ENCODE measurements around the gene UNK. TPM values are rescaled to one million over a fixed set of nuclear protein-coding genes. Genes with fewer than 3 reads are reported as not detected.

Gene UNK, protein sequence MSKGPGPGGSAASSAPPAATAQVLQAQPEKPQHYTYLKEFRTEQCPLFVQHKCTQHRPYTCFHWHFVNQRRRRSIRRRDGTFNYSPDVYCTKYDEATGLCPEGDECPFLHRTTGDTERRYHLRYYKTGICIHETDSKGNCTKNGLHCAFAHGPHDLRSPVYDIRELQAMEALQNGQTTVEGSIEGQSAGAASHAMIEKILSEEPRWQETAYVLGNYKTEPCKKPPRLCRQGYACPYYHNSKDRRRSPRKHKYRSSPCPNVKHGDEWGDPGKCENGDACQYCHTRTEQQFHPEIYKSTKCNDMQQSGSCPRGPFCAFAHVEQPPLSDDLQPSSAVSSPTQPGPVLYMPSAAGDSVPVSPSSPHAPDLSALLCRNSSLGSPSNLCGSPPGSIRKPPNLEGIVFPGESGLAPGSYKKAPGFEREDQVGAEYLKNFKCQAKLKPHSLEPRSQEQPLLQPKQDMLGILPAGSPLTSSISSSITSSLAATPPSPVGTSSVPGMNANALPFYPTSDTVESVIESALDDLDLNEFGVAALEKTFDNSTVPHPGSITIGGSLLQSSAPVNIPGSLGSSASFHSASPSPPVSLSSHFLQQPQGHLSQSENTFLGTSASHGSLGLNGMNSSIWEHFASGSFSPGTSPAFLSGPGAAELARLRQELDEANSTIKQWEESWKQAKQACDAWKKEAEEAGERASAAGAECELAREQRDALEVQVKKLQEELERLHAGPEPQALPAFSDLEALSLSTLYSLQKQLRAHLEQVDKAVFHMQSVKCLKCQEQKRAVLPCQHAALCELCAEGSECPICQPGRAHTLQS
- total RNA-seq (10 to 100 TPM; 35.4 to 53.8 (median 48.6) TPM), polyA plus RNA-seq (10 to 100 TPM; 19.0 to 41.9 (median 25.8) TPM)
- long read RNA-seq, donor 1, partial matches to known transcripts: 0 of 2 reads
- long read RNA-seq, donor 1, other reads (novel, unspliced or antisense): 0 of 2 reads
- long read RNA-seq, donor 2, partial matches to known transcripts: 0 of 4 reads
- long read RNA-seq, donor 2, other reads (novel, unspliced or antisense): 0 of 4 reads

DNA sequence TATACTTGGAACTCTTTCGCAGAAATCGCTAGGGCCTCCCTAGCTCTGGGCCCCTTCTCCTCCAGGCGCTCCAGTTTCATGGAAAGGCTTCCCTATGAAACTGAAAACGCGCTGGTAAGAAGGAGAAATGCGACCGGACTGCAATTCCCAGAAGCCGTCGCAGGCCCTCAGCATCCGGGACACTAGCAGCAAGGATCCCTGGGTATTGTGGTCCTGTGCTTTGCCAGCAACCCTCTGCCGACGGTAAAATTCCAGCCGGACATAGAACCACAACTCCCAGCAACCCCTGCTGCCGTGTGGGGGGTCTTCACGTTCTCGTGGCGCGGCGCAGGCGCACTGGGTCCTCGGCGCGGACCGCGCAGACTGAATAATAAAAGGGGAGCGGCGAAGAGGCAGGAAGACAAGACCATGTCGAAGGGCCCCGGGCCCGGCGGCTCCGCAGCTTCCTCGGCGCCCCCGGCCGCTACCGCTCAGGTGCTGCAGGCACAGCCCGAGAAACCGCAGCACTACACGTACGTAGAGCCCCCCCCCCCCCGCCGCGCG lies at the start of gene UNK:
Gene UNK (plus strand): TSS at position 334 of the 543 bp plus-strand sequence. CDS start 75 bp downstream, at position 409.
- TF ChIP-seq, protein P1, sequence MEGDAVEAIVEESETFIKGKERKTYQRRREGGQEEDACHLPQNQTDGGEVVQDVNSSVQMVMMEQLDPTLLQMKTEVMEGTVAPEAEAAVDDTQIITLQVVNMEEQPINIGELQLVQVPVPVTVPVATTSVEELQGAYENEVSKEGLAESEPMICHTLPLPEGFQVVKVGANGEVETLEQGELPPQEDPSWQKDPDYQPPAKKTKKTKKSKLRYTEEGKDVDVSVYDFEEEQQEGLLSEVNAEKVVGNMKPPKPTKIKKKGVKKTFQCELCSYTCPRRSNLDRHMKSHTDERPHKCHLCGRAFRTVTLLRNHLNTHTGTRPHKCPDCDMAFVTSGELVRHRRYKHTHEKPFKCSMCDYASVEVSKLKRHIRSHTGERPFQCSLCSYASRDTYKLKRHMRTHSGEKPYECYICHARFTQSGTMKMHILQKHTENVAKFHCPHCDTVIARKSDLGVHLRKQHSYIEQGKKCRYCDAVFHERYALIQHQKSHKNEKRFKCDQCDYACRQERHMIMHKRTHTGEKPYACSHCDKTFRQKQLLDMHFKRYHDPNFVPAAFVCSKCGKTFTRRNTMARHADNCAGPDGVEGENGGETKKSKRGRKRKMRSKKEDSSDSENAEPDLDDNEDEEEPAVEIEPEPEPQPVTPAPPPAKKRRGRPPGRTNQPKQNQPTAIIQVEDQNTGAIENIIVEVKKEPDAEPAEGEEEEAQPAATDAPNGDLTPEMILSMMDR (IDR thresholded peaks at IDR 0.05 in 8 of 11, conservative IDR thresholded peaks at IDR 0.05 in 3 of 11): peak in 5 of 11 experiments; percentile 8 to 39 (median 19)
- TF ChIP-seq POLR2A (IDR thresholded peaks at IDR 0.05) (peak in 2 of 3 donors; percentile 40 to 48), POLR2AphosphoS5 (IDR thresholded peaks at IDR 0.05) (peak in 1 of 3 donors; percentile 75)
- DNase-seq: peak; percentile 98
- no peaks in the 10 kb centered on the region for H3K36me3 ChIP-seq
- peaks cover 49 to 93% (median 64%) of the 10 kb centered on the region in 6 donors for H3K4me1 ChIP-seq
- intact Hi-C loops (cut with DNase I; ENCODE audit: low total_unique reads): no loop called here
- peak within 1 kb of the TSS; percentile 20 to 75 (median 50) for H3K4me3 ChIP-seq
- H3K9me3 ChIP-seq: no peaks in the 10 kb centered on the region
- H3K27ac ChIP-seq: peak within 1 kb of the TSS; percentile 98 to 100 (median 99)
- 0 to 1% (median 0%) methylated on average over 27 to 45 of the region's 45 CpGs for WGBS, 5 donors
- no peaks in the 10 kb centered on the region for H3K27me3 ChIP-seq (replicated peaks in 1 of 7)

DNA sequence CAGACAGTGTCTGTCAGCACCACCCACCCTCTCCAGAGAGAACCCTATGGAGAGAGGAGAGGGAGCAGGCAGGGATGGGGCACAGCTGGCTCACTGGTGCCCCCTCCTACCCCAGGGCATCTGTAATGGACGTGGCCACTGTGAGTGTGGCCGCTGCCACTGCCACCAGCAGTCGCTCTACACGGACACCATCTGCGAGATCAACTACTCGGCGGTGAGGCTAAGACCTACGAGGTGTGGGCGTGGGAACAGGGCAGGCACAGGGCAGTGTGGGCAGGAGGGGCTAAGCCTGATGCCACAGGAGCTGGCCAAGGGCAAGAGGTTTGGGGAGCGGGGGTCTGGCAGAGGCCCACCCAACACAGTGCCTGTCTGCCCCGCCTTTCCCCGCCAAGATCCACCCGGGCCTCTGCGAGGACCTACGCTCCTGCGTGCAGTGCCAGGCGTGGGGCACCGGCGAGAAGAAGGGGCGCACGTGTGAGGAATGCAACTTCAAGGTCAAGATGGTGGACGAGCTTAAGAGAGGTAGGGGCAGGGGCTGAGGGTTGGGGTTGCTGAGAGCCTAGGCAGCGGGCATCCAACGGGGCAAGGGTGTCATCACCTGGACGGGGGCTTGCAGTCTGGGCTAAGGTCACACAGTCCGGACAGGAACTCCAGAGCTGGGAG lies 48.3 kb upstream of the UNK start:
- no peak for DNase-seq

DNA sequence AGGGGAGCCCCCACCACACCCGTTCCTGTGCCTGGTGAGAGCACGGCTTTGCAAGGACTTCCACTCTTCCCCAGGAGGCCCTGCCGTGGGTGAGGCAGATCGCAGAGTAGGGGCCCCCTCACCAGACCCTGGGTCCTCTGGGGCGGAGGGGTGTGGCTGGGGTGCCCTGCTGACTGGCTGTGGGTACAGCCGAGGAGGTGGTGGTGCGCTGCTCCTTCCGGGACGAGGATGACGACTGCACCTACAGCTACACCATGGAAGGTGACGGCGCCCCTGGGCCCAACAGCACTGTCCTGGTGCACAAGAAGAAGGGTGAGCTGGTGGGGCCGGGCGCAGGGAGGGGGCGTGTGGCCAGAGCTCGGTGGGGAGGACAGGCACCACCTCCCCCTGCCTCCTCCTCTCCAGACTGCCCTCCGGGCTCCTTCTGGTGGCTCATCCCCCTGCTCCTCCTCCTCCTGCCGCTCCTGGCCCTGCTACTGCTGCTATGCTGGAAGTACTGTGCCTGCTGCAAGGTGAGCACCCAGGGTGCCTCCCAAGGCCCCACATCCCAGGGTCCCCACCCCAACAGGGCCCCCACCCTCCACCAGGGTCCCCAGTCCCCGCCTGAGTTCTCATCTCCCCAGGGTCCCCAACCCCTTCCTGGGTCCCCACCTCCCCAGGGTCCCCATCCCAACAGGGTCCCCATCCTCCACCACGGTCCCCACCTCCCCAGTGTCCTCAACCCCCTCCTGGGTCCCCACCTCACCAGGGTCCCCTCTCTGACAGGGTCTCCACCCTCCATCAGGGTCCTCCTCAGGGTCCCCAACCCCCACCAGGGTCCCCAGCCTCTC lies 47.3 kb upstream of the UNK start:
- Histone ChIP-seq H3K27me3 (replicated peaks in 1 of 7) (no peaks in the 10 kb centered on the region), H3K36me3 (peaks cover 0 to 80% (median 10%) of the 10 kb centered on the region in 6 donors), H3K27ac (peak overlapping the region in 5 of 8 donors; percentile 46 to 82 (median 74)), H3K4me1 (peaks cover 6 to 56% (median 16%) of the 10 kb centered on the region in 6 donors), H3K4me3 (peak overlapping the region in 1 of 8 donors; percentile 42), H3K9me3 (no peaks in the 10 kb centered on the region)
- intact Hi-C loops (cut with DNase I; ENCODE audit: low total_unique reads): no loop called here
- DNase-seq: no peak
- TF ChIP-seq POLR2A (IDR thresholded peaks at IDR 0.05): no peak
- TF ChIP-seq, protein P1 (IDR thresholded peaks at IDR 0.05 in 8 of 11, conservative IDR thresholded peaks at IDR 0.05 in 3 of 11): no peak
- peak in 1 of 3 donors; percentile 4 for TF ChIP-seq POLR2AphosphoS5 (IDR thresholded peaks at IDR 0.05)
- WGBS, 5 donors: 71 to 90% (median 83%) methylated on average over 8 to 20 of the region's 20 CpGs

More for the DNA sequence above, 48.3 kb upstream of the UNK start:
- WGBS, 5 donors: 84 to 94% (median 89%) methylated on average over 25 to 26 of the region's 26 CpGs
- Histone ChIP-seq H3K9me3 (no peaks in the 10 kb centered on the region), H3K27ac (peak overlapping the region in 3 of 8 donors; percentile 74 to 82 (median 80)), H3K4me1 (peaks cover 6 to 56% (median 16%) of the 10 kb centered on the region in 6 donors), H3K36me3 (peaks cover 0 to 81% (median 7%) of the 10 kb centered on the region in 6 donors), H3K4me3 (no peak overlapping the region), H3K27me3 (replicated peaks in 1 of 7) (no peaks in the 10 kb centered on the region)
- no peak for TF ChIP-seq POLR2A (IDR thresholded peaks at IDR 0.05)
- TF ChIP-seq, protein P1 (IDR thresholded peaks at IDR 0.05 in 8 of 11, conservative IDR thresholded peaks at IDR 0.05 in 3 of 11): no peak
- peak in 2 of 3 donors; percentile 31 to 62 for TF ChIP-seq POLR2AphosphoS5 (IDR thresholded peaks at IDR 0.05)
- intact Hi-C loops (cut with DNase I; ENCODE audit: low total_unique reads): no loop called here

Measured in spleen (tissue), 13 donors.